OCI-LY7 (cell line): ENCODE measurements around the gene SLIT3. TPM values are rescaled to one million over a fixed set of nuclear protein-coding genes. Genes with fewer than 3 reads are reported as not detected.

Experiments
- BruUV-seq: library from RNA; stranded (reverse); fragments of 400-500 nt; replicated peaks from 2 replicates; lab custom pipeline; 2021; lab: Mats Ljungman, UMichigan
- CTCF ChIA-PET: fragments of 300-600 bp; sonication (Branson Sonifier 250); formaldehyde crosslinking; loops from one replicate; lab custom pipeline; 2022; ENCODE audit warnings: antibody characterized with exemption; ENCODE audit not compliant: unreplicated experiment; lab: Charles Lee
- POLR2A ChIA-PET: fragments of 300-600 bp; sonication (Branson Sonifier 250); formaldehyde crosslinking; loops from one replicate; lab custom pipeline; 2022; ENCODE audit warnings: antibody characterized with exemption; lab: Charles Lee
- DNase-seq: peaks from one replicate; pipeline ENCODE4 v3.0.0-alpha.2; 2015; ENCODE audit warnings: low spot score
- H2AFZ ChIP-seq: fragments of 200-600 bp; sonication (generic), shearing (Covaris generic); 2 replicates; pipeline ENCODE4 v1.6.1; 2014; ENCODE audit warnings: mild to moderate bottlenecking, antibody characterized with exemption, low read length, moderate library complexity
- H3K27ac ChIP-seq: fragments of 200-600 bp; sonication (generic); 2 replicates; pipeline ENCODE4 v1.5.1; 2014; ENCODE audit warnings: mixed run types, low read depth, mild to moderate bottlenecking, moderate library complexity, low read length, inconsistent platforms; ENCODE audit not compliant: poor library complexity, severe bottlenecking
- H3K36me3 ChIP-seq: fragments of 200-600 bp; sonication (generic); 2 replicates; pipeline ENCODE4 v1.6.1; 2014; ENCODE audit warnings: mild to moderate bottlenecking, antibody characterized with exemption, low read length, moderate library complexity, mixed read lengths; ENCODE audit not compliant: insufficient read depth
- H3K4me1 ChIP-seq: fragments of 200-600 bp; sonication (generic); 2 replicates; pipeline ENCODE4 v1.5.1; 2014; ENCODE audit warnings: mild to moderate bottlenecking, low read length; ENCODE audit not compliant: insufficient read depth, poor library complexity, severe bottlenecking
- H3K4me2 ChIP-seq: fragments of 200-600 bp; sonication (generic); 2 replicates; pipeline ENCODE4 v1.6.1; 2014; ENCODE audit warnings: mild to moderate bottlenecking, low read length
- H3K4me3 ChIP-seq: fragments of 200-600 bp; sonication (generic); 2 replicates; pipeline ENCODE4 v1.5.1; 2014; ENCODE audit warnings: mild to moderate bottlenecking, low read depth, low read length; ENCODE audit not compliant: poor library complexity, severe bottlenecking
- H3K79me2 ChIP-seq: fragments of 200-600 bp; sonication (generic); 2 replicates; pipeline ENCODE4 v1.6.1; 2016; ENCODE audit warnings: low read depth, mild to moderate bottlenecking, low read length, moderate library complexity, mixed read lengths; ENCODE audit not compliant: insufficient read depth
- H3K9me2 ChIP-seq: fragments of 200-600 bp; sonication (generic); 2 replicates; pipeline ENCODE4 v1.6.1; 2016; ENCODE audit warnings: mild to moderate bottlenecking, low read length, mixed read lengths; ENCODE audit not compliant: insufficient read depth
- H3K9me3 ChIP-seq: fragments of 200-600 bp; sonication (generic); 2 replicates; pipeline ENCODE4 v1.6.1; 2014; ENCODE audit warnings: mild to moderate bottlenecking, mixed run types, low read length, mixed read lengths
- H4K20me1 ChIP-seq: fragments of 200-600 bp; sonication (generic); 2 replicates; pipeline ENCODE4 v1.6.1; 2014; ENCODE audit warnings: mild to moderate bottlenecking, antibody characterized with exemption, low read length, moderate library complexity, mixed read lengths; ENCODE audit not compliant: insufficient read depth
- CTCF ChIP-seq: fragments of 200-600 bp; sonication (generic); conservative IDR thresholded peaks from 2 replicates; pipeline ENCODE4 v1.5.1; 2014; ENCODE audit warnings: mild to moderate bottlenecking, antibody characterized with exemption, low read length, moderate library complexity, mixed read lengths
- EZH2phosphoT487 ChIP-seq: fragments of 200-600 bp; sonication (generic); IDR thresholded peaks from 2 replicates; pipeline ENCODE4 v1.6.1; 2018; ENCODE audit warnings: low read depth, borderline replicate concordance, mild to moderate bottlenecking, mixed run types, antibody characterized with exemption, low read length, moderate library complexity, mixed read lengths
- intact Hi-C: fragments of 100-400 bp; cut with micrococcal nuclease; formaldehyde crosslinking; loops from one replicate; pipeline ENCODE4 v1.10.0; 2022; ENCODE audit not compliant: unreplicated experiment
- total RNA-seq, 2 experiments: library from RNA; depleted of rRNA in 1 of 2; stranded (reverse); fragments of >200 nt in 1 of 2; shearing (Covaris generic) in 1 of 2; gene quantifications; 2 replicates each; pipeline ENCODE4 v1.2.3, GENCODE V29; 2014 to 2022

Gene SLIT3
- total RNA-seq, 2 experiments from 2014 or later = not detected

GRCh38 chr5:168724227-168724626, 576.7 kb downstream of the SLIT3 start:
- no peaks in the 10 kb centered on the region for H3K9me2 ChIP-seq
- H2AFZ ChIP-seq = no peak overlapping the region
- ChIA-PET CTCF (interaction anchor here (0.8 kb wide), 1 partner anchor 824 kb away, joined by 3 read pairs; no protein-coding TSS in a partner anchor), POLR2A (no interaction called here)
- intact Hi-C loops = no loop called here
- no peak overlapping the region for H3K27ac ChIP-seq
- no peak overlapping the region for H3K4me2 ChIP-seq
- H3K9me3 ChIP-seq = peaks cover 4% of the 10 kb centered on the region; the same call in 1 of the 2 replicates
- no TSS peak for BruUV-seq
- no peaks in the 10 kb centered on the region for H3K36me3 ChIP-seq
- no peaks in the 10 kb centered on the region for H3K4me1 ChIP-seq
- DNase-seq = no peak
- H3K79me2 ChIP-seq = no peaks in the 10 kb centered on the region
- no peak overlapping the region for H3K4me3 ChIP-seq
- TF ChIP-seq EZH2phosphoT487 = no peak
- TF ChIP-seq CTCF = no peak
- H4K20me1 ChIP-seq = no peaks in the 10 kb centered on the region

DNA sequence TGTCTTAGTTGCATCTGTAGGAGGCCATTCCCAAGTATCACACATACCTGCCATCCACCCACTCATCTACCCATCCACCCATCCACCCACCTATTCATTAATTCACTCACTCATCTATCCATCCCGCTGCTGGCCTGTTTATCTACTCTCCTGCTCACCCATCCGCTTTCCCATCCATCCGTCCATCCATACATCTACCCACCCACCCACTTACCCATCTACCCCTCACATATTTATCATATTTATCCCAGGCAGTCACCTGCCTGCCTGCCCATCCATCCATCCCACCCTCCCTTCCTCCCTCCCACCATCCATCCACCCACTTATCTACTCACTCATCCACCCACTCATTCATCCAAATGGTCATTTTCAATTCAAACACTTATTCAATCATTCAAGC, 577.9 kb downstream of the SLIT3 start:
- no peaks in the 10 kb centered on the region for H3K9me3 ChIP-seq
- no peak overlapping the region for H3K4me2 ChIP-seq
- intact Hi-C loops = no loop called here
- no peak overlapping the region for H3K4me3 ChIP-seq
- H3K27ac ChIP-seq = no peak overlapping the region
- no peaks in the 10 kb centered on the region for H3K79me2 ChIP-seq
- no peaks in the 10 kb centered on the region for H4K20me1 ChIP-seq
- POLR2A ChIA-PET = no interaction called here
- H3K36me3 ChIP-seq = no peaks in the 10 kb centered on the region
- CTCF ChIA-PET = no interaction called here
- no peaks in the 10 kb centered on the region for H3K9me2 ChIP-seq
- H2AFZ ChIP-seq = no peak overlapping the region
- no peak for DNase-seq
- no peak for TF ChIP-seq CTCF
- no peak for TF ChIP-seq EZH2phosphoT487
- no TSS peak for BruUV-seq
- H3K4me1 ChIP-seq = no peaks in the 10 kb centered on the region

DNA sequence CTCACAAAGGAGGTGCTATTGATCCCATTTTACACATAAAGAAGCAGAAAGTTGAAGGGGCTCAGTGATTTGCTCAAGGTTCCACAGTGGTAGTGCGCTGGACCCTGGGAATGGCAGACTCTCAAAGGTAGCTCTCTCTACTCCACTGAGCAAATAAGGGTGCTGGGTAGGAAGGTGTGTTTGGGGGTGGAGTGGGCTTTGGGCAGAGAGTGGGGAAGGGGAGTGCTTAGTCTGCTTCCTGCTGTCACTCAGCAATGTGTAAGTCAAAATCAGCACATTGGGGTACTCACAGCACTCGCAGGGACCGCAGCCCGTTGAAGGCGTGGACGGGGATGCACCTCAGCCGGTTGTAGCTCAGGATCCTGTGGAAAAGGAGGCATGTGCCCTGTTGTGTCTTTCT, 579.0 kb downstream of the SLIT3 start:
- BruUV-seq = no TSS peak
- CTCF ChIA-PET = no interaction called here

More for the DNA sequence above, 579.0 kb downstream of the SLIT3 start:
- Histone ChIP-seq H3K27ac (no peak overlapping the region), H3K4me3 (no peak overlapping the region), H4K20me1 (no peaks in the 10 kb centered on the region), H3K4me2 (no peak overlapping the region), H3K4me1 (no peaks in the 10 kb centered on the region), H3K36me3 (no peaks in the 10 kb centered on the region), H3K9me3 (no peaks in the 10 kb centered on the region), H3K9me2 (no peaks in the 10 kb centered on the region), H2AFZ (no peak overlapping the region), H3K79me2 (no peaks in the 10 kb centered on the region)
- intact Hi-C loops = no loop called here
- TF ChIP-seq CTCF (no peak), EZH2phosphoT487 (no peak)
- no peak for DNase-seq
- POLR2A ChIA-PET = no interaction called here
